ENCODE results near the gene KCTD17.

- TF ChIP-seq POLR2AphosphoS5 (IDR thresholded peaks at IDR 0.05; ENCODE audit: low read depth, low read length) (no peak), TAF1 (IDR thresholded peaks at IDR 0.05; ENCODE audit: borderline replicate concordance, insufficient read depth, low read length) (no peak), SIN3A (IDR thresholded peaks at IDR 0.05; ENCODE audit: borderline replicate concordance, insufficient read depth, low read length) (no peak)
Observed at GRCh38 chr22:37069319-37069718, 17.8 kb downstream of the KCTD17 start.

Data from PFSK-1 (cell line).